GM23248 (cell line): ENCODE data around the gene SLC35A2.

Source experiments
- EZH2 ChIP-seq: fragments of 200-600 bp; sonication (generic); IDR thresholded peaks from 2 replicates; pipeline ENCODE4 v1.6.1; 2018; ENCODE audit warnings: antibody characterized with exemption, mild to moderate bottlenecking; ENCODE audit not compliant: insufficient read depth, poor library complexity, severe bottlenecking
- EZH2phosphoT487 ChIP-seq: fragments of 200-600 bp; sonication (generic); IDR thresholded peaks from 2 replicates; pipeline ENCODE4 v1.6.1; 2018; ENCODE audit warnings: antibody characterized with exemption, moderate library complexity, mild to moderate bottlenecking, low read depth; ENCODE audit not compliant: insufficient read depth

DNA sequence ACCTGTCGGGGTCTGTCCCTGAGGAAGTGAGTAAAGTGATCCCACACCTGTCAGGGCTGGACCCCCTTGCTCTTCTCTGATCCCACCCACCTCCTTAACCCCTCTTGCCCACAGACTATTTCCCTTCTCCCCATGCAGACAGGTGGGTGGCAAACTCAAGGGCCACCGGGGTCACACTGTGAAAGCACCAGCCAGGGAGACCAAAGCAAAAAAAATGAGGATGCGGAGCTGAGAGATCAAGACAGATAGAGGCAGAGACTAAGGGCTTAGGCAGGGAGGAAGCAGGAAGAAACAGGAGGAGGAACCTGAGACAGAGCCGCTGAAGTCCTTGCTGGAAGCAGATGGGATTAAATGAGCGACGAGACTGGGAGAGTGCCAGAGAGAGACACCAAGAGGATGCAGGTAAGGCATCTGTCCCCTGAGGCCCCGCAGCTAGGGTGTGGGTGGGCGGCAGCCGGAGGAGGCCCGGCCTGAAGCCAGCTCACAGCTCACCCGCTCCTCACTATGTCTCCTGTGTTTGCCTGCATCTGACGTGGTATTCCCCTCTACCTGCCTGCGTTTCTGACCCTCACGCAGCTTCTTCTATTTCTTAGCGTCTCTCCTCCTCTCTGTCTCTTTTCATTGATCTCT lies 21.0 kb downstream of the SLC35A2 start:
- TF ChIP-seq EZH2phosphoT487 (no peak), EZH2 (no peak)
